Fibroblast of the conjunctiva (primary cell): Measurements from ENCODE around the gene TAB3.

ENCODE experiments used
- DNase-seq: peaks from one replicate; pipeline ENCODE4 v3.0.0-alpha.2; 2010; ENCODE audit warnings: low read depth

TAB3 gene, protein sequence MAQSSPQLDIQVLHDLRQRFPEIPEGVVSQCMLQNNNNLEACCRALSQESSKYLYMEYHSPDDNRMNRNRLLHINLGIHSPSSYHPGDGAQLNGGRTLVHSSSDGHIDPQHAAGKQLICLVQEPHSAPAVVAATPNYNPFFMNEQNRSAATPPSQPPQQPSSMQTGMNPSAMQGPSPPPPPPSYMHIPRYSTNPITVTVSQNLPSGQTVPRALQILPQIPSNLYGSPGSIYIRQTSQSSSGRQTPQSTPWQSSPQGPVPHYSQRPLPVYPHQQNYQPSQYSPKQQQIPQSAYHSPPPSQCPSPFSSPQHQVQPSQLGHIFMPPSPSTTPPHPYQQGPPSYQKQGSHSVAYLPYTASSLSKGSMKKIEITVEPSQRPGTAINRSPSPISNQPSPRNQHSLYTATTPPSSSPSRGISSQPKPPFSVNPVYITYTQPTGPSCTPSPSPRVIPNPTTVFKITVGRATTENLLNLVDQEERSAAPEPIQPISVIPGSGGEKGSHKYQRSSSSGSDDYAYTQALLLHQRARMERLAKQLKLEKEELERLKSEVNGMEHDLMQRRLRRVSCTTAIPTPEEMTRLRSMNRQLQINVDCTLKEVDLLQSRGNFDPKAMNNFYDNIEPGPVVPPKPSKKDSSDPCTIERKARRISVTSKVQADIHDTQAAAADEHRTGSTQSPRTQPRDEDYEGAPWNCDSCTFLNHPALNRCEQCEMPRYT

DNA sequence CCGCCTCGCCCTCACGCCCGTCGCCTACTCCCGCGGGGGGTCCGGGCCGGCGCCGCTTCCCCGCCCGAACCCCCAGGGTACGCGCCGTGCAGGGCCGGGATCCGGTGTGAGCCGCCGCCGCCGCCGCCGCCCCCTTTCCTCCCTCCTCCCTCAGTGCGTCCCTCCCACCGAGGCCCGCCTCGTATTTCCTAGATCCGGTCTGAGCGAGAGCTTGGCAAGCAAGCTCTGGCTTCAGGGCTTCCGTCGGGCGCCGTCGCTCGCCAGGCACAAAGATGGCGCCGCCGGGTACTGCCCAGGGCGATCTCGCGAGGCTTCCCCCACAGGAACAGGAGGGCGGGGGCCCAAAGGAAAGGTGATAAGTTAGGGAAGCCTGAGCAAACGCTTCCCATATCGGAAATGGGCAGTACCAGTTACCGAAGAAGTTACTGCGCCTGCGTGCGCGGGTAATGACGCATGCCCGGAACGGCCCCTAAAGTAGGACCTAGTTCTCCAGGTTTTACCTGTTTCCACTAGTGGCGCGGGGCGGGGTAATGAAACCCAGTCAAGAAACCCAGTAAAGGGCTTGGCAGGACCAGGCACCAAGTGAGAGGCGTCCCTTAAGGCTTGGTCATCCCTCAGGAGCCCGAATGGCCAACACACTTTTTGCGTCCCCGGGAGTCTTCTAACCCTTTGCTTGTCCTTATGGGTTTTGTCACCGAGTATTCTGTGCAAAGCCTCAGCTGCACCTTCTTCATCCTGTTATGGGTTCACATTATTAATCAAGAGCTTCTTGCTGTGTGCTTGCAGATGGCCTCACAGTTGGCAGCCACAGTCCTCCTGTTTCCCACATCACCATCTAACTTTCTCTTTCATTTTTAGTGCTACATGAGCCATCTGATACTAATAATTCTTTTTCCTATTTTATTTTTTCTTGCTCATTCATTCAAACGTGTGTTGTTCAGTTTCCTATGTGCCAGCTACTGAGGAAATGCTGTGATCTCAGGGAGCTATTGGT lies at the start of gene TAB3:
Gene TAB3 (minus strand): TSS at position 108 of the 994 bp plus-strand sequence. CDS start 29,666 bp downstream, outside the sequence.
- peak; percentile 93 for DNase-seq

DNA sequence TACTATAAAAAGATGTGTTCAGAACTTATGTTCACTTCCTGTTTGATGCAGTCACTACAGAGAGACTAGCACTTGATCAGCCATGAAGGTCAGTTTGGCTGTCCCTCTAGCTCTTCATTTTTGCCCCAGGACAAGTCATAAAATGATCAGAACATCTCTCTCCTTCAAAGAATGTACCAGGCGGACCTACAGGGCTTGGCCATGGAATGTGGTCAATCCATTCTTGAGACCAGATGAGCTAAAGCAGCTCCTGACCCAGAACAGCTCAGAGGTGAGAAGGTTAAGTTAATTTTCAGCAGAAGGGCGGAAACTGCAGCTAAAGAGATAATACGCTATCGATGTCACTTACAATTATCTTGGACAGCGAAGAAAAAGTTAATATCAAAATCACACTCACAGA lies 49.2 kb upstream of the TAB3 start:
- DNase-seq = no peak

DNA sequence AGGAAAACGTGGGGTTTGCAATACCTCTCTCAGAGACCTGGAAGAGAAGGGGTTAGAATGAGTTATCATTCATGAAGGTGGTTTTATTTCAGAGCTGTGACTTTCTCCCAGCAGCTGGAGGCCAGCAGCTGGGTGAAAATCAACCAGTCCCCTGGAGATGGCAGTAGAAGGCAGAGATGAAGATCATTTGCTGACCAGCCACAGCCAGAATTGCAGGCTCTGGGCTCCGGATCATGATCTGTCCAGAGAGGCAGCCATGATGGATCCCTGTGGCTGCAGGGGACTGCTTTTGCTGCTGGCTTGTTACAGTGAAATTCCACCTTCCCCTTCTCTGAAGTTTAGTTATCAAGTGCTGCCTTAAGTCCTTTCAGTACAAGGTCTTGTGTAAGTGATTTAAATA lies 46.9 kb upstream of the TAB3 start:
- no peak for DNase-seq

DNA sequence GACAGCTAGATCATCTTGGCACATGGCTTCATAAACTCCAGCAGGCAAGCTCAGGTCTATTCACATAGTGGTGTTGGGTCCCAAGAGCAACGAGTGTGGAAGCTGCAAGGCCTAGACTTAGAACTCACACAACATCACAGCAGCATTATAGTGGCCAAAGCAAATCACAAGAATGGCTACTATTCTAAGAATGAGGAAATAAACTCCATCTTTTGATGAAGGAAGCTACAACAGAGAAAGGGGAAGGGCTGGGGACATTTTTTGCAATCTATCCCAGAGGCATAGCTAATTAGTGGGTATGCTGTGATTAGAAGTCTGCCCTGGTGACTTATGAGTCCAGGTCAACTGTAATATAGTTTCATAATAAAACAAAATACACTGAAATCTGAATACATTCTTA lies 42.9 kb upstream of the TAB3 start:
- no peak for DNase-seq

DNA sequence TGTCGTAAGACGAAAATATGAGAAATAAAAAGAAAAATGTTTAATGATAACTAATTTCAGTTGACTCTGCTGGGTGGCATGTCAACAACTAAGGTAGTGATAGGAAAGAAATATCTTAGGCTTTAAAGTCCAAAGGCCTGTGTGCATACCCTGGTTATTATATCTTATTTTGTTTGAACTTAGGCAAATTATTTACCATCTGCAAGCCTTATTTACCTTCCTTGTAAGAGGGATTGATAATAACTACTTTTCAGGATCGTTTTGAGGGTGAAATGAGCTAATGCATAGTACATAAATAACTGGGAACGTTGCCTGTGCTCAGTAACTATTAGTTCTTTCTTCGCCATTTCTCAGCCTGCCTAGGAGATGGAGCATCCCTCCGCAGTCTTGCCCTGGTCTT lies 41.6 kb upstream of the TAB3 start:
- DNase-seq = no peak

DNA sequence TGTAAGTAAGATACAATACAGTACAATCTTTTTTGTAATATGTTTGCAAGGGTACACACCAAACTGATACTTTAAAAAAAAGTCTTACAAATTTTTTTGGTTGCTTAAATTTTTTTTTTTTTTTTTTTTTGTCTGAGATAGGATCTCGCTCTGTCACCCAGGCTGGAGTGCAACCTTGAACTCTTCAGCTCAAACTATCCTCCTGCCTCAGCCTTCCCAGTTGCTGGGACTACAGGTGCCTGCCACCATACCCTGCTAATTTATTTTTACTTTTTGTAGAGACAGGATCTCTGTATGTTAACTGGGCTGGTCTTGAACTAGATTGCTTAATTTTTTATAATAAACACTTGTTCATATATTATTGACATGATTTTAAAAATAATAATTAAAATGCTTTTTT lies 41.1 kb upstream of the TAB3 start:
- no peak for DNase-seq

DNA sequence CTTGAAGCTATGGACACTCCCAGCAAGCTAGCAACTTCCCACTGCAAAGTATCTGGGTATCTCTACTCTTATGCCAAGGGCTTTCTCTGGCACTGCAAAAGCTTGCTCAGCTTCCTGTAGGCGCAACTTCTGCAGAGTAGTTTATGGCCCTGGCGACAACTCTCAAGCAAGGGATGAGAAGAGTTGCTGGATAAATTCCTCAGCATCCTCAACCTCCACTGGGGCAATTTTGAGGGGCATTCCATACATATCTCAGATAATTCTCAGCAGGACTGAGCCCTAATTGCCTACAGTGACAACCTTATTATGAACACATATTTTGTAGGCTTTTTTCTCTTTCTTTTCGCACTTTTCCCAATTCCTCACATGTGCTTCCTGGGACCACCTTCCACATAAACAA lies 31.2 kb upstream of the TAB3 start:
- DNase-seq = no peak

DNA sequence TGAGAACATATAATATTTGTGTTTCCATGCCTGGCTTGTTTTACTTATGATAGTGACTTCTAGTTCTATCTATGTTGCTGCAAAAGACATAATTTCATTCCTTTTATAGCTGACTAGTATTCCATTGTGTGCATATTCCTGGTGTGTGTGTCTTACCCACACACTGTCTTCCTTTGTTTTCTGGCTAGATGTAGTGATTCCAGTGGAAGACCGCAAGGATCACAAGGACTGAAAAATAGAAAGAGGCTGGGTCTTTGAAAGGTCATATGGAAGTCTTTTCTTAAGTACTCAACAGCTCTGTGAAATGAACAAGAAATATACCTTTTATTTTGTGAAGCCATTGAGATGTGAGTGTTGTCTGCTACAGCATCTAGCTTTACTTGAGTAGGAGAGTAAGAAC lies 29.4 kb upstream of the TAB3 start:
- DNase-seq = no peak

DNA sequence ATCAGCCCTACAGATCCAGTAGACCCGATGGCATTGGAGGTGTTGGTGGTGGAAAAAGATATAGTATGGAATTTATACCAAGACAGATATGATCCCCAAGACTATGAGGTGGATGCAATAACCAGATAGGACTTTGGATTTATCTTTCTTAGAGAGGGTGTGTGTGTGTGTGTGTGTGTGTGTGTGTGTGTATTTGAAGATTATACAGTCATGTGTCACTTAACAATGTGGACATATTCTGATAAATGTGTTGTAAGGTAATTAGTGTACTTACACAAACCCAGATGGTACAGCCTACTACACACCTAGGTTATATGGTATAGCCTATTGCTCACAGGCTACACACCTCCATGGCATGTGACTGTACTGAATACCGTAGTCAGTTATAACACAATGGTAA lies 24.4 kb upstream of the TAB3 start:
- no peak for DNase-seq

DNA sequence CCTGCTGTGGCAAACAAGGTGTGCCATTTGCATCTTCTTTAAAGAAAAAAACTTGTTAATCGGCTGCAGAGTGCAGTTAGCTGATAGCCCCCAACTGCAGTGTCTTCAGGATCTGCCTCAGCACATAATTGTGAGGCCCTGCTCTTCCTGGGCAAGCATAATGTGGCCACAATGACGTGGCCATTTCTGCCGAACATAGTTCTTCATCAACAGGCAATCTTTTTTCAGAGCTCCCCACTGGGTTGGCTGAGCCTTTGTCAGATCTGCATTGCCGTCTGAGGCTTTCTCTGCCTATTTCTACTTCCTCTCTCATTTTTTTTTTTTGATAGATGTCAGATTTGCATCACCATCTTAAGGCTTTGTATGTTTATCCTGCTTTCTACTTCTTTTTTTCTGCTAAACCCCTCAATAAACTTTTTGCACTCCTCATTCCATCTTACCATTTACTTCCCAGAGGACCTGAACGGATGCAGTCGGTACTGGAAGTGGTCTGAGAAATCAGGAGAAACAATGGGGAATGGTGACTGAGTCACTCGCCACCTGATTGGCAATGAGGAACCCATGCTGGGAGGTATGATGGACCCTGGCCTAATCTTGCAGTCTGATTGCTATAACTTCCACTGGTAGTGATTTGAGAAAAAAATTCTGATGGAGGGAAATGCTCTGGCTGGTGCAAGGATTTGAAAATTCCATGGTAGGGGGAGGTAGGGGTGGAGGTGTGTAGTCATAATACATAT lies 21.2 kb upstream of the TAB3 start:
- DNase-seq = no peak

DNA sequence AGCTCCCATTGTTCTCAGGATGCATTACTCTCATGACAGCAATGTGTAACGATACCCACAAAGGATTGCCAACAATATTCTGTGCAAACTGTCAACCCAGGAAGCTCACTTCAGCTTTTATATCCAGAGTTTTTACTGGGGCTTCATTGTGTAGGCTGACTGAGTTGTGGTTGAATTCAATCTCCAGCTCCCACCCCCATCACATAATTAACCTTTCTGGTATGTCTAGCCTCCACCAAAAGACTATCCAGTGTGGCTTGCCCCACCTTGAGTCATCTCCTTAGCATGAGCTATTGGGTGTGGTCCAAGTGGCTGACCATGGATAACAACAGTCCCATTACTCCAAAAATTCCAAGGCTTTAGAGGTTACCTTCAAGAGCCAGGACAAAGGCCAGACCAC lies 17.7 kb upstream of the TAB3 start:
- no peak for DNase-seq

DNA sequence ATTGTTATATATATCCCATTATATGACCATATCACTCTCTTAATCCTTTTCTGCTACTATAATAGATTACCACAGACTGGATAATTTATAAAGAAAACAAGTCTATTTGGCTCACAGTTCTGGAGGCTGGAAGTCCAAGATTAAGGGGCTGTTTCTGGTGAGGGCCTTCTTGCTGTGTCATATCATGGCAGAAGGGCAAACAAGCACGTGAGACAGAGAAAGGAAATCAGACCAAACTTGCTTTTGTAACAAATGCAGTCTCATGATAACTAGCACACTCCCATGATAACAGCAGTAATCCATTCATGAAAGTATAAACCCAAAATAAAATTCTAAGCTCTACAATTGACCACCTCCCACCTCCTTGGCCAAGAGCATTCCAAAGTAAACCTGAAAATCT lies 16.3 kb upstream of the TAB3 start:
- DNase-seq = no peak

DNA sequence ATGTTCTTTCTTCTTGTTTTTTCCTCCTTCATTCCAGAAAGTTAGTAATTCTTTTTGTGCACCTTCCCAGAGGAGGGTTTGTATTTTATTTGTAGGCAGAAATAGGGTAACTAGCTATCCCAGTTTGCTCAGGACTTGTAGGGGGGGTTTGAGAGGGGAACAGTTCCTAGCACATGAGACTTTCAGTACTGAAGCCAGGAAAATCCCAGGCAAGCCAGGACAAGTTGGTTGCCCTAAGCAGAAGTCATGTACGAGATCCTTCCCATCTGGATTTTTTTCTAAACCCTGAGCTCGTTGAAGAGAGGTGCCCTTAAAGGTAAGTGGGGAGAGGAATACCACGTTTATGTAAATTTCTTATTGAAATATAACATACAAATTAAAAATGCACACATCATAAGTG lies 15.6 kb upstream of the TAB3 start:
- no peak for DNase-seq

DNA sequence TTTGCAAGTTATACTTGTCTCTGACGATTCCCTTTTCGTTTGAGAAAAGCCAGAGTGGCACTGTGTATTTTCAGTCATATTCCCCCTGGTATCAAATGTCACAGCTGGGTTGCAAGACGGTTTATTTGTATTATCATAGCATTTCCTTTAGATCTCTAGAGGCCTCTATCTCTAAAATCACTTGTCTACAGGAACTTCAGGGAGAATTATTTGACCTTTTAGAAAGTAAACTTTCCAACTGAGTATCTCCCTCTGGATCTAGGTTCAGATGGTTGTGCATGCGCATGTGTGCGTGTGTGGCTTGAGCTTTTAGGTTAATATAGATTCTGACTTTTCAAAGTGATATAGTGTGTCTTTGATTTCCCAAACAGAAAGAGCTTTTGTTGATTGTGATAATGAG lies 15.1 kb upstream of the TAB3 start:
- no peak for DNase-seq

DNA sequence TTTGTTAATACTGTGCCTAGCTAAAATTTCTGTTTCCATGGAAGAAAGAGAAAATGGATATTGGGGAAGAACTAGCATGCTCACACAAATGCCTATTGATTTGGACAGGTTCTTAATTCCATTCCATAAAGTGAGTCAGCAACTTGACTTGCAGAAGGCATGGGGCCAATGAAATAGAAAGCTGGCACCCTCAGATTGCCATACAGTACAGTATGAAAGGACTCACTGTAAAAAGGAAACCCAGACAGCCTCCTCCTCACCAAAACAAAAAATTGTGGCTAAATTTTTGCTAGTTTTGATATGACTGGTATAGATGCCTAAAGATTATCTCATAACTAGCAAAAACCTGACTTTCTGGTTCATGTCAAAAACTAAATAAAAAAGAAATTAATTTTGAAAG lies 11.2 kb upstream of the TAB3 start:
- no peak for DNase-seq

DNA sequence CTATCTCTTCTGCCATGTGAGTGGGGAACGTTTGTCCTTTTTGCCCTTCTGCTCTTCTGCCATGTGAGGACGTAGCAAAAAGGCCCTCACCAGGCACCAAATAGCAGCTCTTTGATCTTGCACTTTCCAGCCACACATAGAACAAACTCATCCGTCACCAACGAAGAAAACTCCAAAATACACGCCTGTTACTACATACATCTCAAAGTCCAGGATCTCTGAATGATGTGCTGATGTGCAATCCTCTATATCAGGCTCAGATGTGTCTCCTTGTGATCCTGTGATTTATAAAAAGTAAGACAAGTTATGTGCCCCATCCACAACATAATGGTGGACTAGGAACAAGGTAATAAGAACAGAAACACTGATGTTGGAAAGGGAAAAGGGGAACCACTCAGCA lies 9.8 kb upstream of the TAB3 start:
- no peak for DNase-seq

DNA sequence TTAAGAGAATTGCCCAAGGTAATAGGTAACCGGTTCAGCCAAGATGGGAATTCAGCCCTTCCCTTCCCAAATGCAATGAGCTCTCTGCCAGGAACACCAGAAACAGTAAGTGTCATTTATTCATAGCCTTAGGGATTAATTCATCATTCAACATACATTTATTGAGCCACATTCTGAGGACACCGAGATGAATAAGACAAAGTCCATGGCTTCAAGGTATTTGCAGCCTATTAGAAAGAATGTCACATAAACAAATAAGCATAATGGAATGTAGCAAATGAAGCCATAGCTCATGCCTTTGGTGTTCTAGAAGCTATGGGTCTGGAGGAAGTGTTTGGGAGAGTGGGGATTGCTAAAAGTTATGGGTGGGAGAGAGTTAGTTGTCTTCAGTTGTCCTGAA lies 6.3 kb upstream of the TAB3 start:
- DNase-seq = no peak

DNA sequence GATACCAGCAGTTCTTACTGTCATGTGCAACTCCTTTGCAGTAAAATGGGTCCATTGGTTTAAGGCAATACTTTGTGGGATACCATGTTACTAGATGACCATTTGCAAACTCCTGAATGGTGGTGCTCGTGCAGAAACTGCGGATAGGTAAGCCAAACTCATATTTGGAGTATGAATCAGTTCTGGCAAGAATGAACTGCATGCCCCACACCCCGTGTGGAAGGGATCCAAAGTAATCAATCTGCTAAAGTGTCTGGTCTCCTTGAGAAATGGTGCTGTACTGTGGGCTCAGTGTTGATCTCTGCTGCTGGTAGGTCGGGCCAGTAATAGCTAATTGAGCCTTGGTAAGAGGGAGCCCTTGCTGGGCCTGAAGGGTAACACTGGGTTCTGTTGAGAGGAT lies 4.2 kb upstream of the TAB3 start:
- DNase-seq = no peak

DNA sequence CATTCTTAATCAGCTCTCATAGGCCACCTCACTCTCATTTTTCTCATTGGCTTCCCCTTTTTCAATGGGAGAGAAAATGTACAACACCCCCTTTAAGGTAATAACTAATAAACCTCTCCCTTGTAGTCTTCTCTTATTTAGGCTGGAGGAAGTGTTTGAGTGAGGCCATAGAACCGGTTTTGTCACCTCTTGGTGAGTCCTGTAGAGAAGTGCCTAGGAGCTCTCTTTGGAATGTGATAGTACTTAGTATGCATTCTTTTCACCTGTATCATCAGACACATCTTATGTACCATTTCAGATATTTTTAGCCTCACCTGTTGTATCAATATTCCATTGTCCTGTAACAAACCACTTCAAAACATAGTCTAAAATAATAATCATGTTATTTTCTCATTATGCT lies 3.5 kb upstream of the TAB3 start:
- no peak for DNase-seq

DNA sequence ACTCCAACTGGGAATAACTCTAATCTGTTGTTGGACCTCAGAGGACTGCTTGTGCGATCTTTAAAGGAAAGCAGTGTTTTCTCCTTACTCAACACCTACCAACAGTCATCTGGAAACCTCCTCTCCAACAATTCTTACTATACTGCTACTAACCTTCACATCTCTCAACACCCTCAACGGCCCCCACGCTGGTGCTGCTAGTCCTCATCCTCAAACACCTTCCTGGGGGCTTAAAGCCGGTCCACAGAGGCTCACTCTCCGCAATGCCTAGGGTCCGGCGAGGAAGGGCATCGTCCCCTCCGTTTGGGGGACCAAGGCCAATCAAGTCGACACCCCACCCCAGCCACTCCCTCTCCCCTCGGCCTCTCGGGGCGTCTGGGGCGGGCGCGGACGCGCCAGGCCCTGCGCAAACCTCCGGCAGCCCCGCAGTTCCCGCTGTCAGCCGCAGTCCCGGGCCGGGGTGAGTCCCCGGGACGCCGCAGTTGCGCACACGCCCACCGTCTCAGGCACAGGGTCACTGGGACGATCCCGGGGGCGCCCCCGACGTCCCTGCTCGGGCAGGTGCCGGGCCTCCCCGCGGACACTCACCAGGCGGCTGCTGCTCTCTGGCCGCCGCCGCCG lies 418 bp downstream of the TAB3 start:
- no peak for DNase-seq

DNA sequence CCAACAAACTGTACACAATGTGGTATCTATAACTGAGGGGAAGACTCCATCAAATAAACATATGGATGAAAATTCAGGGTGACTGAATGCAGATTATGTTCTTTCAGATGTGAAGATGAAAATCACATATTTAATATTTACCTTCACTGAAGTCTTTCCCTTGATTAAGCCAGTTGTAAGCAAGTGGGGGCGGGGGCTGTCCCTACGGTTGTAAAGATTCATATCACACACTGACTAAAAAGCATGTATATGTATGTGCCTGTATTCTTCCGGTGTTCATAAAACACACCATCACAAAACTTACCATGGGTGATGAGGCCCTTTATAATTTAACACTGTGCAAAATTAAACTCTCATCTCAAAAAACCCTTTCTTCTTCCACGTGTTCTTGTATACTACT lies 1.3 kb downstream of the TAB3 start:
- DNase-seq = no peak
